Measurements from ENCODE around the gene PITPNC1. TPM values are rescaled to one million over a fixed set of nuclear protein-coding genes. Genes with fewer than 3 reads are reported as not detected.

The PITPNC1 gene
- total RNA-seq, 1 donor from 2014 or later, result 5.4 TPM

DNA sequence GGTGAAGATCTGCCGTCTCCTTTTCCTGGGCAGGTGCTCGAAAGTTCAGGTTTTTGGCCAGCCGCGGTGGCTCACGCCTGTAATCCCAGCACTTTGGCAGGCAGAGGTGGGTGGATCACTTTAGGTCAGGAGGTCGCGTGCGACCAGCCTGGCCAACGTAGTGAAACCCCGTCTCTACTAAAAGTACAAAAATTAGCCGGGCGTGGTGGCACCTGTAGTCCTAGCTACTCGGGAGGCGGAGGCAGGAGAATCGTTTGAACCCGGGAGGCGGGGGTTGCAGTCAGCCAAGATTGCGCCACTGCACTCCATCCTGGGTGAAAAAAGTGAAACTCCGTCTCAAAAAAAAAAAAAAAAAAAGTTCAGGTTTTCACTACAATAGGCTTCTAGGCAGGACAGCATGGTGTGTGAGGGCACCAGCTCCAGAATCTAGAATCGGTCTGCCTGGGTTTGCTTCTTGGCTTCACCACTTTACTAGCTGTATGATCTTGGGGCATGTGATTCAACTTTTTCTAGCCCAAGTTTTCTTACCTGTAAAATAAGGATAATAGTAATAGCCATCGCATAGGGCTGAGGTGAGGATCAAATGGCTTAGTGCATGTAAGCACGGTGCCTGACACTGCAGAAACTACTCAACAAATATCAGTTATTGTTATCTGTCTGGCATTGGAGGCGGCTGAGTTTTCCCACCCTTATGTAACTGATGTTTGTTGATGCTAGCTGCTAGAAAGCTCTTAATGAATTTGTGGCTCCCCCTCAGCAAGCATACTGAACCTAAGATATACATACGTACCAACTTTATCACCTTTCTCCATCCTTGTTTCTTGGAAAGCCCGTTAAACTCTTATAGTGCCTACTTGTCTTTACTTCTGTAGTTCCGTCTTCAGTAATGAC is 12.0 kb upstream of the PITPNC1 start:
- peak overlapping the region; percentile 97 for H3K27ac Mint-ChIP-seq (ENCODE audit: unreplicated experiment)
- H3K4me3 Mint-ChIP-seq (ENCODE audit: unreplicated experiment), result peak overlapping the region; percentile 91
- H3K4me1 Mint-ChIP-seq (ENCODE audit: low read depth), result peaks cover 54% of the 10 kb centered on the region
- no peaks in the 10 kb centered on the region for H3K9me3 Mint-ChIP-seq (ENCODE audit: low read depth)
- H3K36me3 Mint-ChIP-seq (ENCODE audit: low read depth), result peaks cover 4% of the 10 kb centered on the region
- no peak for DNase-seq (ENCODE audit: low spot score)
- no peaks in the 10 kb centered on the region for H3K27me3 Mint-ChIP-seq (ENCODE audit: low read depth)
- no peak for TF ChIP-seq CTCF (IDR thresholded peaks at IDR 0.05)

GRCh38 chr17:67365738-67366192 is 11.3 kb upstream of the PITPNC1 start:
- peaks cover 49% of the 10 kb centered on the region for H3K4me1 Mint-ChIP-seq (ENCODE audit: low read depth)
- H3K27ac Mint-ChIP-seq (ENCODE audit: unreplicated experiment), result peak overlapping the region; percentile 97
- peaks cover 3% of the 10 kb centered on the region for H3K36me3 Mint-ChIP-seq (ENCODE audit: low read depth)
- TF ChIP-seq CTCF (IDR thresholded peaks at IDR 0.05), result no peak
- DNase-seq (ENCODE audit: low spot score), result no peak
- peak overlapping the region; percentile 91 for H3K4me3 Mint-ChIP-seq (ENCODE audit: unreplicated experiment)
- H3K27me3 Mint-ChIP-seq (ENCODE audit: low read depth), result no peaks in the 10 kb centered on the region
- H3K9me3 Mint-ChIP-seq (ENCODE audit: low read depth), result no peaks in the 10 kb centered on the region

GRCh38 chr17:67366193-67367157 is 10.6 kb upstream of the PITPNC1 start, which contains the start of gene PSMD12:
Gene PSMD12, minus strand, starts transcription at chr17:67366577. Its CDS starts 58 bp downstream, at chr17:67366519.
- Mint-ChIP-seq H3K27ac (ENCODE audit: unreplicated experiment) (peak within 1 kb of the TSS; percentile 97), H3K9me3 (ENCODE audit: low read depth) (no peaks in the 10 kb centered on the region), H3K36me3 (ENCODE audit: low read depth) (no peaks in the 10 kb centered on the region), H3K4me1 (ENCODE audit: low read depth) (peaks cover 47% of the 10 kb centered on the region), H3K4me3 (ENCODE audit: unreplicated experiment) (peak within 1 kb of the TSS; percentile 91), H3K27me3 (ENCODE audit: low read depth) (no peaks in the 10 kb centered on the region)
- peak; percentile 98 for DNase-seq (ENCODE audit: low spot score)
- TF ChIP-seq CTCF (IDR thresholded peaks at IDR 0.05), result peak; percentile 45

DNA sequence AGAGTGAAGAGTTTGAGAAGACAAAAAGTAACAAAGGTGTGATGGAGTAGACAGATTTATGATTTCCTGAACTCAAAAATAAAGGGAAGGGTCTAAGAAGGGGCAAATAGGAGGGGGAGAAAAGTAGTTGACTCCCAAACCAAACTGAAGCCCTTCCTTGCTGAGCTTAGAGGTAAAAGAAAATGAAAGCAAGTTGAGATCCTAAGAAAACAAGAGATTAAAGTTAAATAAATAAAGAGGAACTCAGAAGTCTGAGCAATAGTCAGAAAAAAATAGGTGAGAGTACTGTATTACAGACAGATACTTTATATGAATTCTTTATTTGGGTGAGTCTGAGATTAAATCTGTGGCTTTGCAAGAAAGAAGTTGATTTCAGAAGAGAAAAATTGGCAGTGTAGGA is 7.4 kb upstream of the PITPNC1 start:
- TF ChIP-seq CTCF (IDR thresholded peaks at IDR 0.05), result no peak
- H3K27ac Mint-ChIP-seq (ENCODE audit: unreplicated experiment), result peak overlapping the region; percentile 3
- H3K4me3 Mint-ChIP-seq (ENCODE audit: unreplicated experiment), result no peak overlapping the region
- no peaks in the 10 kb centered on the region for H3K27me3 Mint-ChIP-seq (ENCODE audit: low read depth)
- no peak for DNase-seq (ENCODE audit: low spot score)
- H3K4me1 Mint-ChIP-seq (ENCODE audit: low read depth), result peaks cover 28% of the 10 kb centered on the region
- H3K36me3 Mint-ChIP-seq (ENCODE audit: low read depth), result no peaks in the 10 kb centered on the region
- H3K9me3 Mint-ChIP-seq (ENCODE audit: low read depth), result no peaks in the 10 kb centered on the region

- peaks cover 24% of the 10 kb centered on the region for H3K4me1 Mint-ChIP-seq (ENCODE audit: low read depth)
- no peak for DNase-seq (ENCODE audit: low spot score)
- no peak for TF ChIP-seq CTCF (IDR thresholded peaks at IDR 0.05)
- no peaks in the 10 kb centered on the region for H3K9me3 Mint-ChIP-seq (ENCODE audit: low read depth)
- H3K27ac Mint-ChIP-seq (ENCODE audit: unreplicated experiment), result no peak overlapping the region
- no peaks in the 10 kb centered on the region for H3K27me3 Mint-ChIP-seq (ENCODE audit: low read depth)
- no peak overlapping the region for H3K4me3 Mint-ChIP-seq (ENCODE audit: unreplicated experiment)
- H3K36me3 Mint-ChIP-seq (ENCODE audit: low read depth), result no peaks in the 10 kb centered on the region
These were observed 4.3 kb upstream of the PITPNC1 start for GRCh38 chr17:67372751-67373150.
